GM12874 (cell line): ENCODE data around the gene CSDE1.

ENCODE experiments used
- CTCF ChIP-seq: IDR thresholded peaks from 2 replicates; pipeline ENCODE4 v1.5.1; 2011; ENCODE audit warnings: low read depth, mild to moderate bottlenecking, control low read depth, low read length, moderate library complexity; ENCODE audit not compliant: insufficient read depth

CSDE1 gene

GRCh38 chr1:114750780-114751179 is 7.0 kb downstream of the CSDE1 start:
- TF ChIP-seq CTCF, result no peak

GRCh38 chr1:114749835-114750234 is 7.9 kb downstream of the CSDE1 start:
- TF ChIP-seq CTCF, result no peak

GRCh38 chr1:114746450-114747121 is 11.2 kb downstream of the CSDE1 start:
- TF ChIP-seq CTCF, result no peak

GRCh38 chr1:114745291-114745690 is 12.5 kb downstream of the CSDE1 start:
- no peak for TF ChIP-seq CTCF

- no peak for TF ChIP-seq CTCF
Observed at GRCh38 chr1:114741963-114742746, 15.6 kb downstream of the CSDE1 start.

GRCh38 chr1:114740331-114740730 is 17.5 kb downstream of the CSDE1 start:
- no peak for TF ChIP-seq CTCF

- no peak for TF ChIP-seq CTCF
Observed at GRCh38 chr1:114737314-114737849, 20.4 kb downstream of the CSDE1 start.
